ENCODE results near the gene SLC19A1.

DNA sequence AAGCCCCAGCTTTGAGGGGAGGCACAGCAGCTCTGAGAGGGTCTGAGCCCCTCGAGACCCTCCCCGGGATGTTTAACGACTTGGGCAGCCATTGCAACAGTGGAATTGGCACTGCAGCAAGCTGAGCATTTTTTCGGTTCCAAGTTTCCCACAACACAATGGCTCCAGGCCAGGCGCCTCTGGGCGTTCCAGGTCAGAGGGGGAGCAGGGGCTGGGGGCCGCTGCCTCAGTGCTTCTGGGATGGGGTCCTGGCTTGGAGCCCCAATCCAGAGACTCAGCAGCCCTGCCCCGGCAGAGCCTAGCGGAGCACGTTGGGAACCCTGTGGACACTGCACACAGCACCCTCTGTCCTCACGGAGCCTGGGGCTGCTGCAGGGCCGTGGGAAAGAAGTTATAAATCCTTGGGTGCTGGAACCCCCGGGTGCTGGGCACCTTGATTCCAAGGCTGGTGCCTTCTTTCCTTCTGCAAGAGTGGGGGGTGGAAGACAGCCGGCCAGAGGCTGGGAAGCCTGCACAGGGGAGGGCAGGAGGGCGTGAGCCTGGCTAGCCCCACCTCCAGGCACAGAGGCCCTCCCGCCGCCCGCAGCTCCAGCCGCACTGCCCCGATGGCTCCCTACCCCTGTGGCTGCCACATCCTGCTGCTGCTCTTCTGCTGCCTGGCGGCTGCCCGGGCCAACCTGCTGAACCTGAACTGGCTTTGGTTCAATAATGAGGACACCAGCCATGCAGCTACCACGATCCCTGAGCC, 87.1 kb downstream of the SLC19A1 start:
- TF ChIP-seq, protein P1, sequence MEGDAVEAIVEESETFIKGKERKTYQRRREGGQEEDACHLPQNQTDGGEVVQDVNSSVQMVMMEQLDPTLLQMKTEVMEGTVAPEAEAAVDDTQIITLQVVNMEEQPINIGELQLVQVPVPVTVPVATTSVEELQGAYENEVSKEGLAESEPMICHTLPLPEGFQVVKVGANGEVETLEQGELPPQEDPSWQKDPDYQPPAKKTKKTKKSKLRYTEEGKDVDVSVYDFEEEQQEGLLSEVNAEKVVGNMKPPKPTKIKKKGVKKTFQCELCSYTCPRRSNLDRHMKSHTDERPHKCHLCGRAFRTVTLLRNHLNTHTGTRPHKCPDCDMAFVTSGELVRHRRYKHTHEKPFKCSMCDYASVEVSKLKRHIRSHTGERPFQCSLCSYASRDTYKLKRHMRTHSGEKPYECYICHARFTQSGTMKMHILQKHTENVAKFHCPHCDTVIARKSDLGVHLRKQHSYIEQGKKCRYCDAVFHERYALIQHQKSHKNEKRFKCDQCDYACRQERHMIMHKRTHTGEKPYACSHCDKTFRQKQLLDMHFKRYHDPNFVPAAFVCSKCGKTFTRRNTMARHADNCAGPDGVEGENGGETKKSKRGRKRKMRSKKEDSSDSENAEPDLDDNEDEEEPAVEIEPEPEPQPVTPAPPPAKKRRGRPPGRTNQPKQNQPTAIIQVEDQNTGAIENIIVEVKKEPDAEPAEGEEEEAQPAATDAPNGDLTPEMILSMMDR (IDR thresholded peaks at IDR 0.05) = no peak
- TF ChIP-seq POLR2AphosphoS5 (IDR thresholded peaks at IDR 0.05) = peak in 1 of 3 donors; percentile 23
